Osteocyte (in vitro differentiated cells): ENCODE measurements around the gene LRBA. TPM values are rescaled to one million over a fixed set of nuclear protein-coding genes. Genes with fewer than 3 reads are reported as not detected.

Experiments
- DNase-seq: peaks from one replicate; pipeline ENCODE4 v3.0.0; 2021; ENCODE audit warnings: mixed read lengths; ENCODE audit not compliant: unreplicated experiment; ENCODE audit errors: extremely low spot score
- H3K27ac Mint-ChIP-seq: one replicate; pipeline ENCODE4 v1.8.0; 2021; ENCODE audit warnings: mild to moderate bottlenecking, mixed read lengths; ENCODE audit not compliant: unreplicated experiment
- H3K27me3 Mint-ChIP-seq: one replicate; pipeline ENCODE4 v1.8.0; 2021; ENCODE audit warnings: mixed read lengths; ENCODE audit not compliant: unreplicated experiment
- H3K36me3 Mint-ChIP-seq: one replicate; pipeline ENCODE4 v1.8.0; 2021; ENCODE audit warnings: mixed read lengths; ENCODE audit not compliant: unreplicated experiment
- H3K4me1 Mint-ChIP-seq: one replicate; pipeline ENCODE4 v1.8.0; 2021; ENCODE audit warnings: mixed read lengths; ENCODE audit not compliant: unreplicated experiment
- H3K4me3 Mint-ChIP-seq: one replicate; pipeline ENCODE4 v1.8.0; 2021; ENCODE audit warnings: mild to moderate bottlenecking, moderate library complexity, mixed read lengths; ENCODE audit not compliant: unreplicated experiment
- H3K9me3 Mint-ChIP-seq: one replicate; pipeline ENCODE4 v1.8.0; 2021; ENCODE audit warnings: mixed read lengths; ENCODE audit not compliant: unreplicated experiment
- CTCF ChIP-seq: fragments of 200-600 bp; sonication (generic); IDR thresholded peaks from 2 replicates; pipeline ENCODE4 v1.5.0; 2021; ENCODE audit warnings: antibody characterized with exemption, mild to moderate bottlenecking, moderate library complexity
- total RNA-seq: library from RNA; stranded (reverse); gene quantifications from 2 replicates; pipeline ENCODE4 v1.2.1, GENCODE V29; 2021

The LRBA gene
- total RNA-seq, 1 donor from 2014 or later = 40.8 TPM

GRCh38 chr4:150332086-150332485 is 683.0 kb downstream of the LRBA start:
- no peak overlapping the region for H3K4me3 Mint-ChIP-seq
- no peaks in the 10 kb centered on the region for H3K9me3 Mint-ChIP-seq
- TF ChIP-seq CTCF = no peak
- H3K27ac Mint-ChIP-seq = no peak overlapping the region
- H3K36me3 Mint-ChIP-seq = peaks cover 3% of the 10 kb centered on the region
- no peaks in the 10 kb centered on the region for H3K4me1 Mint-ChIP-seq
- no peak for DNase-seq
- no peaks in the 10 kb centered on the region for H3K27me3 Mint-ChIP-seq

- Mint-ChIP-seq H3K4me1 (peaks cover under 1% of the 10 kb centered on the region), H3K27ac (no peak overlapping the region), H3K27me3 (no peaks in the 10 kb centered on the region), H3K4me3 (no peak overlapping the region), H3K36me3 (peaks cover 10% of the 10 kb centered on the region), H3K9me3 (no peaks in the 10 kb centered on the region)
- DNase-seq = no peak
- no peak for TF ChIP-seq CTCF
These were observed 685.7 kb downstream of the LRBA start for GRCh38 chr4:150329373-150329772.

- H3K36me3 Mint-ChIP-seq = peaks cover 9% of the 10 kb centered on the region
- no peak overlapping the region for H3K4me3 Mint-ChIP-seq
- peaks cover 9% of the 10 kb centered on the region for H3K4me1 Mint-ChIP-seq
- H3K27me3 Mint-ChIP-seq = no peaks in the 10 kb centered on the region
- H3K27ac Mint-ChIP-seq = no peak overlapping the region
- no peak for TF ChIP-seq CTCF
- DNase-seq = no peak
- no peaks in the 10 kb centered on the region for H3K9me3 Mint-ChIP-seq
These were observed 686.6 kb downstream of the LRBA start for GRCh38 chr4:150328496-150328895.

- Mint-ChIP-seq H3K27me3 (no peaks in the 10 kb centered on the region), H3K27ac (no peak overlapping the region), H3K4me1 (peaks cover 15% of the 10 kb centered on the region), H3K36me3 (peaks cover 9% of the 10 kb centered on the region), H3K4me3 (no peak overlapping the region), H3K9me3 (no peaks in the 10 kb centered on the region)
- no peak for TF ChIP-seq CTCF
- DNase-seq = no peak
These were observed 687.8 kb downstream of the LRBA start for GRCh38 chr4:150327262-150327780.

GRCh38 chr4:150325872-150326271 is 689.2 kb downstream of the LRBA start:
- TF ChIP-seq CTCF = no peak
- Mint-ChIP-seq H3K27me3 (no peaks in the 10 kb centered on the region), H3K9me3 (no peaks in the 10 kb centered on the region), H3K4me3 (no peak overlapping the region), H3K27ac (no peak overlapping the region), H3K4me1 (peaks cover 15% of the 10 kb centered on the region), H3K36me3 (peaks cover 13% of the 10 kb centered on the region)
- no peak for DNase-seq
